ENCODE measurements around the gene GRAMD1C.
A peak's percentile ranks its signal among the peaks of the same experiment; 100 is the strongest.
"Not testable (repeated sequence)": the region's sequence is repeated elsewhere in the genome, so short reads cannot be mapped to it uniquely, and the experiment has no call there.

The GRAMD1C gene

GRCh38 chr3:113838631-113839209 is at the start of gene GRAMD1C:
TSS of gene GRAMD1C (plus strand) at chr3:113838788. CDS start at chr3:113838910, 122 bp downstream.
- DNase-seq (ENCODE audit: low read depth) = peak; percentile 67

- no peak for DNase-seq (ENCODE audit: low read depth)
Measured at GRCh38 chr3:113791381-113791780, 47.2 kb upstream of the GRAMD1C start.

GRCh38 chr3:113794526-113794925 is 44.1 kb upstream of the GRAMD1C start:
- DNase-seq (ENCODE audit: low read depth) = no peak

- no peak for DNase-seq (ENCODE audit: low read depth)
Measured at GRCh38 chr3:113795693-113796092, 42.9 kb upstream of the GRAMD1C start.

GRCh38 chr3:113802795-113803455 is 35.7 kb upstream of the GRAMD1C start:
- no peak for DNase-seq (ENCODE audit: low read depth)

- DNase-seq (ENCODE audit: low read depth) = no peak
Measured at GRCh38 chr3:113804661-113805060, 33.9 kb upstream of the GRAMD1C start.

- DNase-seq (ENCODE audit: low read depth) = no peak
Measured at GRCh38 chr3:113805249-113805648, 33.3 kb upstream of the GRAMD1C start.

GRCh38 chr3:113812854-113813253 is 25.7 kb upstream of the GRAMD1C start:
- no peak for DNase-seq (ENCODE audit: low read depth)

GRCh38 chr3:113819866-113820265 is 18.7 kb upstream of the GRAMD1C start:
- DNase-seq (ENCODE audit: low read depth) = no peak

GRCh38 chr3:113825090-113825489 is 13.5 kb upstream of the GRAMD1C start:
- DNase-seq (ENCODE audit: low read depth) = no peak

GRCh38 chr3:113828600-113828999 is 10.0 kb upstream of the GRAMD1C start:
- no peak for DNase-seq (ENCODE audit: low read depth)

GRCh38 chr3:113829576-113830354 is 8.8 kb upstream of the GRAMD1C start:
- no peak for DNase-seq (ENCODE audit: low read depth)

- no peak for DNase-seq (ENCODE audit: low read depth)
Measured at GRCh38 chr3:113831103-113831355, 7.6 kb upstream of the GRAMD1C start.

- no peak for DNase-seq (ENCODE audit: low read depth)
Measured at GRCh38 chr3:113832477-113833164, 6.0 kb upstream of the GRAMD1C start.

GRCh38 chr3:113834983-113835382 is 3.6 kb upstream of the GRAMD1C start:
- DNase-seq (ENCODE audit: low read depth) = no peak

- no peak for DNase-seq (ENCODE audit: low read depth)
Measured at GRCh38 chr3:113839551-113839950, 963 bp downstream of the GRAMD1C start.

- DNase-seq (ENCODE audit: low read depth) = no peak
Measured at GRCh38 chr3:113844622-113845222, 6.1 kb downstream of the GRAMD1C start.

GRCh38 chr3:113847247-113847646 is 8.7 kb downstream of the GRAMD1C start:
- DNase-seq (ENCODE audit: low read depth) = no peak

GRCh38 chr3:113847664-113848461 is 9.3 kb downstream of the GRAMD1C start:
- no peak for DNase-seq (ENCODE audit: low read depth)

- DNase-seq (ENCODE audit: low read depth) = not testable (repeated sequence)
Measured at GRCh38 chr3:113849071-113849470, 10.5 kb downstream of the GRAMD1C start.

- not testable (repeated sequence) for DNase-seq (ENCODE audit: low read depth)
Measured at GRCh38 chr3:113849841-113850240, 11.3 kb downstream of the GRAMD1C start.

GRCh38 chr3:113850391-113850790 is 11.8 kb downstream of the GRAMD1C start:
- DNase-seq (ENCODE audit: low read depth) = not testable (repeated sequence)
